DMS153 treated with DMSO at 0.1 percent for 48 hours (cell line): ENCODE results near the gene NFIL3.
"Not testable (repeated sequence)": the region's sequence is repeated elsewhere in the genome, so short reads cannot be mapped to it uniquely, and the experiment has no call there.

ENCODE experiments used
- DNase-seq: peaks from one replicate; lab custom pipeline; 2025; ENCODE audit not compliant: unreplicated experiment; lab: John Stamatoyannopoulos, UW

Gene NFIL3, protein sequence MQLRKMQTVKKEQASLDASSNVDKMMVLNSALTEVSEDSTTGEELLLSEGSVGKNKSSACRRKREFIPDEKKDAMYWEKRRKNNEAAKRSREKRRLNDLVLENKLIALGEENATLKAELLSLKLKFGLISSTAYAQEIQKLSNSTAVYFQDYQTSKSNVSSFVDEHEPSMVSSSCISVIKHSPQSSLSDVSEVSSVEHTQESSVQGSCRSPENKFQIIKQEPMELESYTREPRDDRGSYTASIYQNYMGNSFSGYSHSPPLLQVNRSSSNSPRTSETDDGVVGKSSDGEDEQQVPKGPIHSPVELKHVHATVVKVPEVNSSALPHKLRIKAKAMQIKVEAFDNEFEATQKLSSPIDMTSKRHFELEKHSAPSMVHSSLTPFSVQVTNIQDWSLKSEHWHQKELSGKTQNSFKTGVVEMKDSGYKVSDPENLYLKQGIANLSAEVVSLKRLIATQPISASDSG

DNA sequence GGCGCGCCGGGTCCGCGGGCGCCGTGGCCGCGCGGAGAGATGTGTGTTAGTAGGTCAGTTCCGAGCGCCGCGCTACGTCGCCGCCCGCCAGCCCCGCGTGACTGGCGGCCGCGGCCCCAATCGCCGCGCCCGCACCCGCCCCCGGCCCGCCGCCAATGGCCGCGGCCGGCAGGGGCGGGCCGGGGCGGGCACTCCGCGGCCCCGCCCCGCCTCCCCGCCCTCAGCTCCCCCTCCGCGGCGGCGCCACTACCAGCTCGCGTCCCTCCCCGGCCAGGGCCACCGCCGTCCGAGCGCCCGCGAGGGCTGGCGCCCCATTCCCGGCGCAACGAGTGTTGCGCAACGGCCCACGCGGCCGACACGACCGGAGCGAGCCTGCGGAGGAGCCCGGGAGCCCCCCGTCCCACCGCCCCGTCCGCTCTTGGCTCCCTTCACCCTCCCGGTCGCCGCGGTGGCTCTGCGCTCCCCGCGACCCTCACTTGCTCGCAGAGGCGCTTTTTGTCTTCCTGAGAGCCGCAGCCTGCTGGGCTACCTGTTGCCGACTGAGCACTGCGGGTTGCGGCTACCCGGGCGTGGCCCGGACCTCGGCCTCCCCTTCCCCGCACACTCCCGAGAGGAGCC, at the start of gene NFIL3:
Gene NFIL3, minus strand, starts transcription at position 48 of the 618 bp plus-strand sequence. CDS start 13,098 bp downstream, outside the sequence.
- DNase-seq, result peak; percentile 44

- DNase-seq, result not testable (repeated sequence)
These were observed 47.9 kb upstream of the NFIL3 start for GRCh38 chr9:91471524-91471923.

GRCh38 chr9:91465420-91465819, 41.8 kb upstream of the NFIL3 start:
- no peak for DNase-seq

DNA sequence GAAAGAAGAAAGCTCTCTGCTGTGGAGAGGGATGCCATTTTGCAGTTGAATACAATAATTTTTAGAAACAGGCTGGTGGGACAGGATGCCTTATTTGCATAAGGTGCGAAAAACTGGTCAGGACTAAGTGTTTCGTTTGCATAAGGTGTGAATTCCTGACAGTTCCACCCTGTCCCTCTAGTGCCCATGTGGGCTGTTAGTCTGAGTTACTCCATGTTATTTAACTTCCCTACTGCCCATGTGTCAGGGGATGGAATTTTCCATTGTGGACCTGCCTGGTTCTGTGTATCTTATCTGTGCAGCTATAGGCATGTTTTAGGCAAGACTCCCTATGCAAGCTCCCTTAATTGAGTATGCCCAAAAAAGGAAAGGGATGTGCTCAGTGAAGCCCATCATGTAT, 35.3 kb upstream of the NFIL3 start:
- DNase-seq, result no peak

DNA sequence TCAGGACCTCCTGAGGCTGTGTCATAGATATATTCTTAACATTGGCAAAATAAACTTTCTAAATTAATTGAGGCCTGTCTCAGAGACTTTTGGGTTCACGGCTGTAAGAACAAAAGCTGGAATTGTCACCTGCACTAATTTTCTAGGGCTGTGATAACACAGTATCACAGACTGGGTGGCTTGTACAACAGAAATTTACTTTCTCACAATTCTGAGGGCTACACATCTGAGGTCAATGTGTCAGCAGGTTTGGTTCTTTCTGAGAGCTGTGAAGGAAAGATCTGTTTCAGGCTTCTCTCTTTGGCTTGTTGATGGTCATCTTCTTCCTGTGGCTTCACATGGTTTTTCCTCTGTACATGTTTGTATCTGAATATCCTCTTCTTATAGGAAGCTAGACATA, 29.2 kb upstream of the NFIL3 start:
- DNase-seq, result no peak

DNA sequence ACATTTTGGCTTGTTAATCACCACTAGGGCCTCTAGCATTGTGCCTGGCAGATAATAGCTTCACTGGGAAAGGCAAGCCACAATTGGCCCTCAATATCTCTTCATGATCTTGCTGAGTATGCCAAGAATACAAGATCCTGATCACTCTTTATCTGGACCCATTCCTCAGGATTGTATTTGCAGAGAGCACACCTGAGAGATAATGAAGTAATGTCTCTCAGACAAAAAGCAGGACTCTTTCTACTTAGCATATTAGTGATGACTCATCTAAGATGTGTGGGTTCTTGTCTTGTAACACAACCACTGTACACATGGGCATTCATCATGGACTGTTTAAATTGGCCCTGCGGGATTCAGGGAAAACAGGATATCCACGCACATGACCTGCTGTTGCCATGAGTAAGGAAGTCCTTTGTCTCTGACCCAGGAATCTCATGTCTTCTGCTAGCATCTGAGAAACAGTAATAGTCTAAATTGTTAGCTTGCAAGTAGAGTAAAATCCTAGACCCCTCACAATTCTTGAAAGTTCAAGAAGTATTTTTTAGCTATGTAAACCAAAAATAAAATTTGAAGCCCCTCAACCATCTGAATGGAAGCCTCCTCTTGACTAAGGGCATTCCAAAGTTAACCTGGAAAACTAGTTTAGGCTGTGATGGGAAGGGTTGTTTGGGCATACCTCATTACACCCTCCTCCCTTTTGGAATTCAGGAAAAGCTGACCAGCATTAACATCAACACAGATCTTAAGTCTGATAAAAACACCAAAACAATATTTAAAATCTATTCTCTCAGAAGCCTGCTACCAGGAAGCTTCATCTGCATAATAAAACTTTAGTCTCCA, 28.0 kb upstream of the NFIL3 start:
- DNase-seq, result no peak

- DNase-seq, result no peak
These were observed 21.5 kb upstream of the NFIL3 start for GRCh38 chr9:91445135-91445534.

- no peak for DNase-seq
These were observed 20.4 kb upstream of the NFIL3 start for GRCh38 chr9:91443994-91444392.

GRCh38 chr9:91443321-91443993, 19.8 kb upstream of the NFIL3 start:
- DNase-seq, result no peak

GRCh38 chr9:91436841-91437240, 13.2 kb upstream of the NFIL3 start:
- no peak for DNase-seq

DNA sequence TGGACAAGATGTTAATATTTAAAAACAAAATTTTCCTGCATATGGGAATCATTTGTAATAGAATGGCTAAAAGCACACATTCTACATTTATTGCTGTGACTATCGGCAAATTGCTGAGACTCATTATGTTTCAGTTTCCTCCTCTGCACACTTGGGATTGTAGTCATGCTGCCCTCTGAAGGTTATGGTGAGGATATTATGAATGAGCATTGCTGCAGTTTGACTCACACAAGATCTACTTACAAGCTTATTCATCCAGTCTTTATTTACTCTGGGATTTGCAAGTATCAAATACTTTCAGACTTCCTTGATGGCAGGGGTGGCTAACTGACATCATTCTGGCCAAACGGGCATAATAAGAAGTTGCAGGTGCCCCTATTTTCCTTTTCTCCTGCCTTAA, 9.5 kb upstream of the NFIL3 start:
- DNase-seq, result peak; percentile 12

DNA sequence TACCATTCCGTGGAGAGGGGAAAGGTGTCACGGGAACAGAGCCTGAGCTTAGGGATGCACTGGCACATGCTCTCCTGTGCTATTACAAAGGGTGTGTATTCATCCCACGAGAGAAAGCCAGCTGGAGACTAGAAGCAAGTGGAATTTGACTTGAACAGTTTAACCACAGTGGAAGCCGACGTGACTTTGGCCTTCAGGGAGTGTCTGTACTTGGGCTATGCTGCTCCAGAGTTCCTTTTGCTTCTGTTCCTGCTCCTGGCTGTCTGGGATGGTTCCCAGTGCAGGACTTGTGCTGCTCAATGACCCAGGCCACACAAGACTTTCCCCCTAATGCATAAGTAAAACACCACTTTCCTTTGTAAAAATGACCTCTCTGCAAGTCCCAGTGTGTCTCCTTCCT, 7.9 kb upstream of the NFIL3 start:
- no peak for DNase-seq

GRCh38 chr9:91429501-91429900, 5.9 kb upstream of the NFIL3 start:
- DNase-seq, result no peak

DNA sequence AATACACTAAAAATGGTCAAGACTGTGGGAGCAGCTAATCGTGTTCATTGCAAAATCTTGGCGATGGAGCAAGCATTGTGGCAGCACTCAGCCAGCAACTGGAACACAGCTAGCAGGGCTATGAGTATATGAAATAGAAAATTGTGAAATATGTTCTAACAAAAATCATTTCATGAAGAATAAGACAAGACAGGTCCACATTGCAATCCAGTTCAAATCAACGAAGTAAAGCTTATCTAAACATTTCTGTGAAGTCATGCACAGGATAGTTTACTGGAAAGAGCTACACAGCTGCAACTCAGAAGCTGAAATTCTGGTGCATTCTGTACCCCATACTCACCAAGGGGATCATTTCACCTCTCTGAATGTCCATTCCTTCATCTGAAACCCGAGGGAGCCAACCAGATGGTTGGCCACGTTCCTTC, 5.3 kb upstream of the NFIL3 start:
- no peak for DNase-seq

DNA sequence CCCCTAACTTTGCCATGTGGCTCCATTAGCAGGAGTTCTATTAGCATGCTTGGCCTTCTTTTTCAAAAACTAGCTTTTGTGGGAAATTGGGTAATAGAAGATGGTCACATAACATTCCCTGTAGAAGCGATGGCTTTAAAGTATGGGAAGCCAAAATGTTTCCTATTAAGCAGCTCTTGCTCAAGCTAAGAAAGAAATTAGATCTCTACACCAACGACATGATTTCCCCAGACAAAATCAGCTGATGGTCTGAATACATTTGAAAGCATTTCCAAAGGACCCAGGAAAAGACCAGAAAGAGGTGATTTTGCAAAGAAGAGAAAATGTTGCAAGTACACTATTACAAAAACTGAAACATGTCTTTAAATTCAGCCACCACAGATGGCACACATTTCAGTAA, 4.8 kb upstream of the NFIL3 start:
- DNase-seq, result no peak

- no peak for DNase-seq
These were observed 4.2 kb upstream of the NFIL3 start for GRCh38 chr9:91427873-91428272.

DNA sequence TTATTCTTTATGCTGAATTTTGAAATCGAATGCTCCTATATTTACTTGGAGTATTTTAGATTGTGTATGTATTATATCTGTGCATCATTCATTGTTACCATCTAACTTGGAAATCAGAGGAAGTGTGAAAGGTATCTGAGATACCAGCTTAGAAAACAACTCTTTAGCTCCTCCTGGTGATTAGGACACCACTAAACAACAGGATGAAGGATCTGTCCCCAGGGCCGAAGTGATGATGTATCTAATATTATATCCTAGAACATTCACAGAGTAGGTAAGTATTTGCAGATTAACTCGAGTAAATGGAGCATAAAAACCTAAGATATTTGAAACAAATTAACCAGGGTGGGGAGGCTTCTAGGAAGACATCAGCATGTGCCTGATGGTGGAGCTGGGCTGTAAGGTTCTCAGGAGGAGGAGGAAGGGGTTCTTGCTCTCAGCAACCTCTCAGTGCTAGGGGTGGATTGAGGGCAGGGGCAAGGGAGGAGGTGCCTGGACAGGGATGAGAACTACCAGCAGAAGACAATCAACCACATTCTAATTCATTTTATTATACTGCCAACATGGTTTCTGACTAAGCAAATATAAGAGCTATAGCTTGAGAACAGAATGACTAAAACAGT, 2.6 kb upstream of the NFIL3 start:
- DNase-seq, result peak; percentile 25

DNA sequence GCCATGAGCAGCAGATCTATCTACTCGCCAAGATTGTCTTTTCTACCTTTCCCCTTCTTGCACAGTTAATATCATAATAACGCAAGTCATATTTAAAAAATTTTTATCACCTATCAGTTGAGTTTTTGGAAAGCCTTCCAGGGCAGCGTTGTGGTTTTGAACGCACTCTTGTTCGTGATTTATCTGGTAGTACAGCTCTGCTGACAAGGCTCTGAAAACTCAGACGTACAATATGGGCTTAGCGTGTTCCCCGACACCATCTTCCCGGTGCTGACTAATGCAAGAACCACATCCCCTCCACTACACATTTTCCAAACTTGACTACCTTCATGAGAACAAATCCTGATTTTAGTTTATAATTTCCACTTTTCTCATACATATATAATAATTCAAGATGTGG, 1.6 kb upstream of the NFIL3 start:
- no peak for DNase-seq

DNA sequence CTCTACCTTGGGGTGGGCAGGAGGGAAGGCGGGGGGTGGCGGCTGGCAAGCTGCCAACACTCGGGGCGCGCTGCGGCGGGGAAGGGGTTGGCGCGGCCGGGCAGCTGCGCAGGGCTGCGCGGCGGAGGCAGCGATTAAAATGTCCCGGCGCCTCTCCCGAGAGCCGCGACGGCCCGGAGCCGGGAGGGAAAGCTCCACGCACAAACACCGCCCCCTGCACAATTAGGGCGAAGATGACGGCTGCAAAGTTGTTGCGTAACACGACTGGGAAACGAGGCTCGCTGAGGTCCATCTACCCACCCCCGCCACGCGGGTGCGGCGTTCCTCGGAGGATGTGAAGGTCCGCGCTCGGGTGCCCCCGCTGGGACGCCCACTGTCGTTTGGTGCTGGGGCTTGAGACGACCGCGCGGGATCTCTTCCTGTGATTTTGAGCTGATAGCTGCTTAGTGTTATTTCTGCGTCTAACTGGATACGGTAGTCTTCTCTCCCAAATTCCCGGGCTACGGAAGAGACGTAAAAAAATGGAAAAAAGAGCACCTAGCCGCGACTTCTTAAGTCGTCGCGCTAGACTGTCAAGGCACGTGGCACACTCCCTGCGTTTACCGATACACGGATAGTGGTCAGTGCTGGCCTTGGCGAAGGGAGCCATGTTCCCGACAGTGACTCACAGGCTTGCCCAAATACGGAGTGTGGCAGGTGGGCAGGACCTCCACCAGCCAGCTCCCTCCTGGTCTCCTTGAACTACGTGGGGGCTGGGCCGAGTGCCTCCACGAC, 958 bp upstream of the NFIL3 start:
- DNase-seq, result peak; percentile 44
